Sigmoid colon (tissue), 3 donors: ENCODE results near the gene FKBP7.

ENCODE experiments used
- CTCF ChIP-seq, 4 experiments: fragments of 450-650 bp in 3 of 4; fragments of 200-600 bp in 1 of 4; IDR thresholded peaks; one replicate each; pipeline ENCODE4 v1.5.1; 2016 to 2019; ENCODE audit warnings: antibody characterized with exemption in 4 of 4, mild to moderate bottlenecking in 3 of 4, moderate library complexity in 2 of 4
- POLR2A ChIP-seq, 2 donors: fragments of 450-650 bp; IDR thresholded peaks; one replicate each; pipeline ENCODE4 v1.6.1; 2016; ENCODE audit warnings: antibody characterized with exemption in 2 of 2, mild to moderate bottlenecking in 2 of 2, moderate library complexity in 2 of 2

DNA sequence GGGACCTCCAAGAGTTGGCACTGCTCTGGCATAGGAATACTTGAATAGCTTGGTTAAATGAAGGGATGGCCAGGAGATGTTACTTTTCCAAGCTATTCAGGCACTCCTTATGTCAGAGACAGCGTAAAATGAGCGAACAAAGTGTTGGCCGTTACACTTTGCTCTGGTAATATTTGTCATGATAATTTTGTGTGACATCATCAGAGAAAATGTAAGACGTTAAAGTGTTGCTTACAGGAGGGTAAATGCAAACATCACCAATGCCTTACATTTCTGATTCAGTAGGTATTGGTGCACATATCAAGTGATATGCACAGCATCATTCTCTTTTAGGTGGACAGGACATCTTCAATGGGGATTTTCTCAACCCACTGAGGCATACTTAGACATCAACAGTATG, 47.9 kb upstream of the FKBP7 start:
- TF ChIP-seq CTCF (IDR thresholded peaks at IDR 0.05) (no peak), POLR2A (IDR thresholded peaks at IDR 0.05) (no peak)
